Mucosa of stomach (tissue), 1 donor: ENCODE data around the gene APBB1IP.
"Not testable (repeated sequence)": the region's sequence is repeated elsewhere in the genome, so short reads cannot be mapped to it uniquely, and the experiment has no call there.

Source experiments
- H3K27me3 ChIP-seq: one replicate; pipeline ENCODE4 v1.7.0; 2013; ENCODE audit warnings: mild to moderate bottlenecking, low read length; ENCODE audit not compliant: control insufficient read depth, insufficient read depth
- H3K36me3 ChIP-seq: one replicate; pipeline ENCODE4 v1.7.0; 2013; ENCODE audit warnings: low read length; ENCODE audit not compliant: control insufficient read depth, insufficient read depth
- H3K4me1 ChIP-seq: one replicate; pipeline ENCODE4 v1.7.0; 2013; ENCODE audit warnings: mild to moderate bottlenecking, low read length; ENCODE audit not compliant: control insufficient read depth, insufficient read depth
- H3K4me3 ChIP-seq: one replicate; pipeline ENCODE4 v1.7.0; 2013; ENCODE audit warnings: low read length
- H3K9ac ChIP-seq: one replicate; pipeline ENCODE4 v1.7.0; 2013; ENCODE audit warnings: mild to moderate bottlenecking, low read length, moderate library complexity
- H3K9me3 ChIP-seq: one replicate; pipeline ENCODE4 v1.7.0; 2013; ENCODE audit warnings: mild to moderate bottlenecking, low read length, moderate library complexity; ENCODE audit not compliant: control insufficient read depth
- donor health status: Pancreatic carcinoma.

APBB1IP gene

DNA sequence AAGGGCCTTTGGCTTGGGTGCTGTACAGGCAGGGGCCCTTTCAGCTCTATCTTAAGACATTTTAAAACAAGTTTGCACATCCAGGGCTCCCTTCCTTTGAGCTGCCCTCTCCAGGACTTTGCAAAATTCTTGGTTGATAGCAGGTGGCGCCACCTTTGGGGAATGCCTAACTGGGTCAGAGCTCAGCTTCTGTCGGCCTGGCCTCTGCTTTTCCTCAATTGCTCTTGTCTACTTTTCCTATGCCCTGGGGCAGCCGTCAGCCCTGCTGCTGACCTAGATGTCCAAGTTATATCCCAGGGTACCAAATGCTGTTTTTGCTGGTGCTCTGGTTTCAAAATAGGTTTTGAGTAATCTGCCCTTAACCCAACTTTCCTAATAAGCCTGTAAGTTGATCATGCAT lies 65.8 kb downstream of the APBB1IP start:
- Histone ChIP-seq H3K9me3 (no peaks in the 10 kb centered on the region), H3K9ac (no peak overlapping the region), H3K36me3 (no peaks in the 10 kb centered on the region), H3K27me3 (no peaks in the 10 kb centered on the region), H3K4me3 (no peak overlapping the region), H3K4me1 (no peaks in the 10 kb centered on the region)

- H3K9me3 ChIP-seq, H3K9ac ChIP-seq, H3K36me3 ChIP-seq, H3K27me3 ChIP-seq, H3K4me1 ChIP-seq, H3K4me3 ChIP-seq: not testable (repeated sequence)
These were observed 66.3 kb downstream of the APBB1IP start for GRCh38 chr10:26504429-26504828.

DNA sequence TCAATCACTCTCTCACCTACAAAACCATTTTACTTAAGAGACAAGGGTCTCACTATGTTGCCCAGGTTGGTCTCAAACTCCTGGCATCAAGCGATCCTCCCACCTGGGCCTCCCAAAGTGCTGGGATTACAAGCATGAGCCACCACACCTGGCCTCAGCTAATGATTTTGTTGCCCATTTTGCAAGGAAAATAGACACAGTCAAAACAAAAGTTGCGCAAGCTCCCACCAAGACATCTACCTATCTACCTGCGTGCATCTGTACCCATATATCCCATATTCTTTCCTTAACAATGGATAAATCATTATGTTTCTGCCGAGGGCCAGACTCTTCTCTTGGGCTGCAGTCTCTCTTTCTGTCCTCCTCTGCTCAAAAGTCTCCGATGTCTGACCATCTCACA lies 67.3 kb downstream of the APBB1IP start:
- H3K27me3 ChIP-seq, result no peaks in the 10 kb centered on the region
- no peaks in the 10 kb centered on the region for H3K4me1 ChIP-seq
- no peaks in the 10 kb centered on the region for H3K36me3 ChIP-seq
- no peaks in the 10 kb centered on the region for H3K9me3 ChIP-seq
- no peak overlapping the region for H3K4me3 ChIP-seq
- H3K9ac ChIP-seq, result no peak overlapping the region

DNA sequence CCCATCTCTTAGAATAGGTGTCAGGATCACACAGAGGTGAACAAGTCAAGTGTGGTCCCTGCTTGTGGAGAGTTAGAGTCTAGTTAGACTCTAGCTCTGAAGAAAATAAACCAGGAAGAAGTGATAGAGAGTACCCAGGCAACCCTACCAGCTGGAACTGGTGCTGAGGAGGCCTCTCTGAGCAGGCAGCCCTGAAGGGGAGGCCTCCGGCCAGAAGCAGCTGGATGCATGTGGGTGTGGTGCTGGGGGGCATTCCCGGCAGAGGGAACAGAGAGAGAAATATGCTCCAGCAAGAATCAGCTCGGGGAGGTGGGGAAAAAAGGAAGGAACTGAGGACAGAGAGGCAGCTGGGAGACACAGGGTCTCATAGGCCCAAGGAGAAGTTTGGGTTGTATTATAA lies 68.6 kb downstream of the APBB1IP start:
- Histone ChIP-seq H3K9me3 (no peaks in the 10 kb centered on the region), H3K4me1 (no peaks in the 10 kb centered on the region), H3K36me3 (no peaks in the 10 kb centered on the region), H3K9ac (no peak overlapping the region), H3K27me3 (no peaks in the 10 kb centered on the region), H3K4me3 (no peak overlapping the region)

DNA sequence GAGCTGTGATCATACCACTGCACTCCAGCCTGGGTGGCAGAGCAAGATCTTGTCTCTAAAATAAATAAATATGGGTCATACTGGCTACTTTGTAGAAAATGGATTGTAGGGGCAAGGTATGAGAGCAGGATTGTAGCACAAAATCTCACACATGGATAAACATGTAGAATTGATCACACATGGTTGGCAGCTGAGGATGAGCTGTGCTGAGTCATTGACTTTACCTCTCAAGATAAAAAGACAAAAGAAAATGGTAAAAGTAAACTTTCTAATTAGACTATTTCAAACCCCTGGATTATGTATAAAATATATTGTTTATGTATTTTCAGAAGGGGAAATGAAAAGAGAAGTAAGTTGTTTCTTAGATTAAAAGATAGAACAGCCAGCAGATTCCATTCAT lies 69.3 kb downstream of the APBB1IP start:
- no peaks in the 10 kb centered on the region for H3K4me1 ChIP-seq
- no peak overlapping the region for H3K4me3 ChIP-seq
- no peak overlapping the region for H3K9ac ChIP-seq
- no peaks in the 10 kb centered on the region for H3K27me3 ChIP-seq
- no peaks in the 10 kb centered on the region for H3K9me3 ChIP-seq
- H3K36me3 ChIP-seq, result no peaks in the 10 kb centered on the region

DNA sequence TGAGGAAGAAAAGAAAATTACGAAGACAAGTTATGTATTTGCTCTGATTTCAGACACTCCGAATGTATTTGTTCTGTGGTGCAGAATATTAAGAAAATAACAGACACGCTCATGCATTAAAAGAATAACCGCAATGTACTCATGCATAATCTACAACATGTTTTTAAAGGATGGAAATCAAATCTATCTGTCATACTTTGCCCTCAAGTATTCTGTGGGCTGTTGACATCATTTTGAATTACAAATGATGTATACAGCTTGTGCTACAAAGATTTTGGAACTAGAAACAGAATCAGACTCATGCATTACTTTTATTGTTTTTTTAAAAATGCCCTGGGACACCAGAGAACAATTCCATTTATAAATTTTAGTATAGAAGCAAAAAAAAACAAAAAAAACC lies 69.9 kb downstream of the APBB1IP start:
- Histone ChIP-seq H3K36me3 (no peaks in the 10 kb centered on the region), H3K4me1 (no peaks in the 10 kb centered on the region), H3K27me3 (no peaks in the 10 kb centered on the region), H3K4me3 (no peak overlapping the region), H3K9me3 (no peaks in the 10 kb centered on the region), H3K9ac (no peak overlapping the region)

- Histone ChIP-seq H3K9me3 (no peaks in the 10 kb centered on the region), H3K4me3 (no peak overlapping the region), H3K27me3 (no peaks in the 10 kb centered on the region), H3K36me3 (no peaks in the 10 kb centered on the region), H3K9ac (no peak overlapping the region), H3K4me1 (no peaks in the 10 kb centered on the region)
These were observed 71.2 kb downstream of the APBB1IP start for GRCh38 chr10:26509307-26509706.

DNA sequence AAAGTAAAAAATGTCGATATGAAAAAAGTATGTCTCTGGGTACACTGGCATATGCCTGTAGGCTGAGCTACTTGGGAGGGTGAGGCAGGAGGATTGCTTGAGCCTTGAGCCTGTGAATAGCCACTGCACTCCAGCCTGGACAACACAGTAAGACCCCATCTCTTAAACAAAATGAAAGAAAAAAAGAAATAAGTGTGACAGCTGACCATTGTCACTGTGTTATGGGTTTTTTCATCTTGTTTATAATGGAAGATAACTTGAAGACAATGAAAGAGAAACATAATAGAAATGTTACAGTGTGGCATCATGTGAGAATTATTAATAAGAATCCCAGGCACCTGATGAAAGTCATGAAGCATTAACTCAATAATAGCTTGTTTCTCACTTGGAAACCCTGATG lies 75.0 kb downstream of the APBB1IP start:
- Histone ChIP-seq H3K4me3 (no peak overlapping the region), H3K27me3 (no peaks in the 10 kb centered on the region), H3K36me3 (no peaks in the 10 kb centered on the region), H3K9ac (no peak overlapping the region), H3K4me1 (no peaks in the 10 kb centered on the region), H3K9me3 (no peaks in the 10 kb centered on the region)

DNA sequence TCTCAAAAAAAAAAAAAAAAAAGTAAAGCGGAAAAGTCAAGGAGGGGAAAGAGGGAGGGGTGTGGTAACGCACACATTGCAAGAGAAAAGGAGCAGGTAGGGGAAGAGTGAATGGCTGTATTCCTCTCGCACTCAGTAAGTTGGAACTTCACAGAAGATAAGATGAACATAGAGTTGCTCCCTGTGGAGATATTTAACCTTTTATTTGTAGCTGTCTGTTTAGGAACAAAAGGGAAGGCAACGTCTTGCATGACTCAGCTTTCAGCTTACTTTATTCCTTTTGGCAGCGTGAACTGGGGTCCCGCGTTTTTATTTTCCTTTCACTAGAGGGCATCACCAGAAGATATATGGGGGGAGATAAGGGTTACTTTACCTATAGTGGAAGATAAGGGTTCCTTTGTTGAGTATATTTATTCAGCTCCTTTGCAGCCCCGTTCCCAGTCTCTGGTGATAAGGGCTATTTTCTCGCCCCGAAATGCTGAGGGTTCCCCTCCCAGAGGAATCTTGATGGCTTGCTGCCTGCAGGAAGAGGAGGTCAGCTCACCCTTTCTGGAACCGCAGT lies 78.5 kb downstream of the APBB1IP start:
- Histone ChIP-seq H3K4me1 (no peaks in the 10 kb centered on the region), H3K27me3 (no peaks in the 10 kb centered on the region), H3K9ac (no peak overlapping the region), H3K36me3 (no peaks in the 10 kb centered on the region), H3K4me3 (no peak overlapping the region), H3K9me3 (no peaks in the 10 kb centered on the region)

- no peak overlapping the region for H3K9ac ChIP-seq
- H3K36me3 ChIP-seq, result no peaks in the 10 kb centered on the region
- H3K9me3 ChIP-seq, result no peaks in the 10 kb centered on the region
- no peak overlapping the region for H3K4me3 ChIP-seq
- H3K27me3 ChIP-seq, result no peaks in the 10 kb centered on the region
- H3K4me1 ChIP-seq, result no peaks in the 10 kb centered on the region
These were observed 79.2 kb downstream of the APBB1IP start for GRCh38 chr10:26517141-26517867.

DNA sequence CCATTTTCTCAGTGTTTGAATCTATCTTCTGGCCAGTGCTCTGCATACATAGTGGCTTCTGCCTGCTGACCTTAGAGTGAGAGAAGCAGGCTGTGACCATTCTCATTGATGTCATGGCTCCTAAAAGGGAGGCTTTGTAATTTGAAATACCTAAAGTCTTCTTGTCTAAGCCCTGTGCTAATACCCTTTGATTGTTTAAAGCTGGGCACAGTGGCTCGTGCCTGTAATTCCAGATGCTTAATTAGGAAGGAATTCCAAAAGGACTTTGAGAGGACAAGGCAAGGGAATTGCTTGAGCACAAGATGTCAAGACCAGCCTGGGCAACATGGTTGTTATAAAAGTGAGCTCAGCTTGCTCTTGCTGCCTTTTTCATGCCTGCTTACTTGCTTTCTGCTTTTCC lies 81.7 kb downstream of the APBB1IP start:
- H3K27me3 ChIP-seq, result no peaks in the 10 kb centered on the region
- H3K4me1 ChIP-seq, result no peaks in the 10 kb centered on the region
- no peak overlapping the region for H3K9ac ChIP-seq
- H3K36me3 ChIP-seq, result no peaks in the 10 kb centered on the region
- H3K4me3 ChIP-seq, result no peak overlapping the region
- H3K9me3 ChIP-seq, result no peaks in the 10 kb centered on the region

GRCh38 chr10:26520575-26520974 lies 82.4 kb downstream of the APBB1IP start:
- Histone ChIP-seq H3K4me3 (no peak overlapping the region), H3K9me3 (no peaks in the 10 kb centered on the region), H3K36me3 (no peaks in the 10 kb centered on the region), H3K27me3 (no peaks in the 10 kb centered on the region), H3K4me1 (no peaks in the 10 kb centered on the region), H3K9ac (no peak overlapping the region)
